Measurements from ENCODE around the gene PPP2R5D. TPM values are rescaled to one million over a fixed set of nuclear protein-coding genes. Genes with fewer than 3 reads are reported as not detected.

The PPP2R5D gene
- total RNA-seq, 1 experiment from 2014 or later, result 52.7 TPM

GRCh38 chr6:42960243-42961019, 23.9 kb upstream of the PPP2R5D start, which contains the start of gene GNMT (continued):
- TF ChIP-seq ZNF138 (CRISPR knock-in tag; conservative IDR thresholded peaks at IDR 0.05) (0 out of 2 replicates have a peak, but pooled peaks have one; percentile 72), E2F1 (CRISPR knock-in tag; IDR thresholded peaks at IDR 0.05) (no peak)

- Mint-ChIP-seq H3K9me3 (no peaks in the 10 kb centered on the region), H3K4me3 (peak overlapping the region; percentile 88), H3K27ac (no peak overlapping the region), H3K27me3 (ENCODE audit: low read depth) (peaks cover 36% of the 10 kb centered on the region), H3K4me1 (peaks cover 15% of the 10 kb centered on the region; the same call in 1 of the 2 replicates), H3K36me3 (no peaks in the 10 kb centered on the region)
- CTCF ChIA-PET, result interaction anchor here (0.9 to 1.9 kb wide), 10 partner anchors 11 to 182 kb away, joined by 3 to 13 read pairs (median 4); partner anchors contain the start of genes CUL7, KLHDC3, PEX6 and RRP36
- DNase-seq (ENCODE audit: low spot score) (no peak), ATAC-seq (no peak)
- POLR2A ChIA-PET, result interaction anchor here (0.7 to 2.4 kb wide), 6 partner anchors 18 to 1325 kb away, joined by 4 to 8 read pairs (median 6); partner anchors contain the start of genes CNPY3, KLHDC3, PEX6 and UBR2
- TF ChIP-seq ATF2 (CRISPR knock-in tag; IDR thresholded peaks at IDR 0.05; ENCODE audit: borderline replicate concordance, low read depth) (no peak), NFE2L1 (CRISPR knock-in tag; IDR thresholded peaks at IDR 0.05) (no peak), TEAD1 (CRISPR knock-in tag; IDR thresholded peaks at IDR 0.05) (no peak), GABPB1 (CRISPR knock-in tag; IDR thresholded peaks at IDR 0.05) (peak; percentile 46; the same call in 1 of the 2 replicates), SP1 (CRISPR knock-in tag; conservative IDR thresholded peaks at IDR 0.05) (no peak), CDX4 (CRISPR knock-in tag; IDR thresholded peaks at IDR 0.05; ENCODE audit: borderline replicate concordance) (no peak), JUN (CRISPR knock-in tag; IDR thresholded peaks at IDR 0.05) (no peak), TCF7 (CRISPR knock-in tag; IDR thresholded peaks at IDR 0.05; ENCODE audit: low read depth) (no peak), ZNF512 (CRISPR knock-in tag; IDR thresholded peaks at IDR 0.05; ENCODE audit: borderline replicate concordance) (no peak), ZNF121 (CRISPR knock-in tag; IDR thresholded peaks at IDR 0.05) (no peak), MAX (CRISPR knock-in tag; IDR thresholded peaks at IDR 0.05) (peak; percentile 3; the same call in 1 of the 2 replicates)
These were observed 23.3 kb upstream of the PPP2R5D start for GRCh38 chr6:42961020-42961470.

GRCh38 chr6:42962096-42962495, 22.3 kb upstream of the PPP2R5D start:
- CTCF ChIA-PET, result interaction anchor here (1.1 to 1.9 kb wide), 2 partner anchors 51 to 59 kb away, joined by 3 to 13 read pairs; partner anchors contain the start of gene RRP36
- 0 out of 2 replicates have a peak overlapping the region, but pooled peaks have one; percentile 88 for H3K4me3 Mint-ChIP-seq
- ATAC-seq (no peak), DNase-seq (ENCODE audit: low spot score) (no peak)
- POLR2A ChIA-PET, result interaction anchor here (1.7 to 2.4 kb wide), 2 partner anchors 17 to 33 kb away, joined by 5 to 8 read pairs; partner anchors contain the start of genes CNPY3 and PEX6
- no peaks in the 10 kb centered on the region for H3K36me3 Mint-ChIP-seq
- no peaks in the 10 kb centered on the region for H3K9me3 Mint-ChIP-seq
- H3K4me1 Mint-ChIP-seq, result peaks cover 15% of the 10 kb centered on the region; the same call in 1 of the 2 replicates
- TF ChIP-seq USF1 (CRISPR knock-in tag; IDR thresholded peaks at IDR 0.05) (no peak), E2F5 (CRISPR knock-in tag; IDR thresholded peaks at IDR 0.05) (no peak), AFF4 (CRISPR knock-in tag; IDR thresholded peaks at IDR 0.05; ENCODE audit: borderline replicate concordance) (no peak)
- H3K27me3 Mint-ChIP-seq (ENCODE audit: low read depth), result peaks cover 36% of the 10 kb centered on the region
- no peak overlapping the region for H3K27ac Mint-ChIP-seq

Measured in WTC11 (cell line).